Limb (tissue), 2 donors: Measurements from ENCODE around the gene MYLK.

ENCODE experiments used
- DNase-seq, 2 donors: peaks; one replicate each; pipeline ENCODE4 v3.0.0-alpha.2; 2016; ENCODE audit errors: extremely low spot score in 2 of 2

Gene MYLK

GRCh38 chr3:123792473-123793201 is 91.5 kb downstream of the MYLK start:
- no peak for DNase-seq

GRCh38 chr3:123791898-123792297 is 92.2 kb downstream of the MYLK start:
- DNase-seq: no peak

- peak in 1 of 2 donors; percentile 49 for DNase-seq
Measured at GRCh38 chr3:123791417-123791816, 92.7 kb downstream of the MYLK start.

GRCh38 chr3:123791073-123791370 is 93.1 kb downstream of the MYLK start:
- DNase-seq: no peak

GRCh38 chr3:123790254-123791072 is 93.7 kb downstream of the MYLK start:
- no peak for DNase-seq

GRCh38 chr3:123789760-123790159 is 94.4 kb downstream of the MYLK start:
- no peak for DNase-seq

GRCh38 chr3:123789160-123789559 is 95.0 kb downstream of the MYLK start:
- no peak for DNase-seq

GRCh38 chr3:123788710-123789109 is 95.4 kb downstream of the MYLK start:
- DNase-seq: no peak

- DNase-seq: no peak
Measured at GRCh38 chr3:123787133-123787532, 97.0 kb downstream of the MYLK start.

GRCh38 chr3:123785602-123786001 is 98.5 kb downstream of the MYLK start:
- no peak for DNase-seq

- DNase-seq: no peak
Measured at GRCh38 chr3:123783811-123784210, 100.3 kb downstream of the MYLK start.

- DNase-seq: no peak
Measured at GRCh38 chr3:123783050-123783689, 101.0 kb downstream of the MYLK start.

GRCh38 chr3:123782488-123782887 is 101.6 kb downstream of the MYLK start:
- no peak for DNase-seq

- no peak for DNase-seq
Measured at GRCh38 chr3:123781571-123782275, 102.4 kb downstream of the MYLK start.

GRCh38 chr3:123781138-123781537 is 103.0 kb downstream of the MYLK start:
- DNase-seq: no peak

GRCh38 chr3:123780656-123781055 is 103.5 kb downstream of the MYLK start:
- DNase-seq: no peak

- no peak for DNase-seq
Measured at GRCh38 chr3:123779655-123780231, 104.4 kb downstream of the MYLK start.

GRCh38 chr3:123778991-123779622 is 105.0 kb downstream of the MYLK start:
- no peak for DNase-seq

GRCh38 chr3:123778525-123778924 is 105.6 kb downstream of the MYLK start:
- no peak for DNase-seq

GRCh38 chr3:123776071-123776782 is 107.9 kb downstream of the MYLK start:
- no peak for DNase-seq
